Trophoblast cell (in vitro differentiated cells and primary cell): ENCODE data around the gene MEGF10.

Experiments
- DNase-seq, 2 donors: peaks; one replicate each; pipeline ENCODE4 v3.0.0-alpha.2; 2016
- H2AFZ ChIP-seq: 2 replicates; pipeline ENCODE4 v1.6.1; 2013; ENCODE audit warnings: low read length, moderate library complexity, mild to moderate bottlenecking; ENCODE audit not compliant: insufficient read depth, poor library complexity
- H2AK5ac ChIP-seq: 2 replicates; pipeline ENCODE4 v1.6.1; 2013; ENCODE audit warnings: mild to moderate bottlenecking, low read length
- H2BK120ac ChIP-seq: 2 replicates; pipeline ENCODE4 v1.6.1; 2013; ENCODE audit warnings: low read length, mild to moderate bottlenecking, moderate library complexity; ENCODE audit not compliant: insufficient read depth, poor library complexity
- H2BK12ac ChIP-seq: 2 replicates; pipeline ENCODE4 v1.6.1; 2013; ENCODE audit warnings: mild to moderate bottlenecking, low read length, moderate library complexity
- H2BK5ac ChIP-seq: 2 replicates; pipeline ENCODE4 v1.6.1; 2013; ENCODE audit warnings: low read length, low read depth, moderate library complexity, mild to moderate bottlenecking; ENCODE audit not compliant: poor library complexity
- H3K14ac ChIP-seq: 2 replicates; pipeline ENCODE4 v1.6.1; 2013; ENCODE audit warnings: mild to moderate bottlenecking, low read length
- H3K18ac ChIP-seq: 2 replicates; pipeline ENCODE4 v1.6.1; 2013; ENCODE audit warnings: mild to moderate bottlenecking, low read length
- H3K23ac ChIP-seq: 2 replicates; pipeline ENCODE4 v1.6.1; 2013; ENCODE audit warnings: low read length
- H3K27ac ChIP-seq: 2 replicates; pipeline ENCODE4 v1.5.1; 2013; ENCODE audit warnings: low read depth, mild to moderate bottlenecking, inconsistent platforms, low read length, moderate library complexity
- H3K27me3 ChIP-seq: 2 replicates; pipeline ENCODE4 v1.6.1; 2013; ENCODE audit warnings: inconsistent platforms, mild to moderate bottlenecking, low read length, moderate library complexity; ENCODE audit not compliant: insufficient read depth
- H3K36me3 ChIP-seq, 2 experiments: 1 replicate in 1 of 2; 2 replicates in 1 of 2; pipeline ENCODE4 v1.6.1; 2013; ENCODE audit warnings: low read length in 2 of 2, mild to moderate bottlenecking in 2 of 2, moderate library complexity in 1 of 2; ENCODE audit not compliant: insufficient read depth in 2 of 2, control insufficient read depth in 1 of 2
- H3K4ac ChIP-seq: 2 replicates; pipeline ENCODE4 v1.6.1; 2013; ENCODE audit warnings: low read depth, mild to moderate bottlenecking, low read length, moderate library complexity
- H3K4me1 ChIP-seq, 2 experiments: 1 replicate in 1 of 2; 2 replicates in 1 of 2; pipeline ENCODE4 v1.6.1; 2013; ENCODE audit warnings: low read length in 2 of 2, mild to moderate bottlenecking in 2 of 2, moderate library complexity in 1 of 2; ENCODE audit not compliant: insufficient read depth in 2 of 2, control insufficient read depth in 1 of 2
- H3K4me2 ChIP-seq: 2 replicates; pipeline ENCODE4 v1.6.1; 2013; ENCODE audit warnings: inconsistent platforms, mild to moderate bottlenecking, low read length, moderate library complexity
- H3K4me3 ChIP-seq: 2 replicates; pipeline ENCODE4 v1.5.1; 2013; ENCODE audit warnings: mild to moderate bottlenecking, low read depth, low read length, inconsistent platforms
- H3K79me1 ChIP-seq: one replicate; pipeline ENCODE4 v1.6.1; 2013; ENCODE audit warnings: low read length
- H3K79me2 ChIP-seq: 2 replicates; pipeline ENCODE4 v1.6.1; 2013; ENCODE audit warnings: low read length, mild to moderate bottlenecking; ENCODE audit not compliant: control insufficient read depth, insufficient read depth, poor library complexity
- H3K9ac ChIP-seq: 2 replicates; pipeline ENCODE4 v1.6.1; 2013; ENCODE audit warnings: mild to moderate bottlenecking, low read length
- H3K9me3 ChIP-seq: 2 replicates; pipeline ENCODE4 v1.6.1; 2013; ENCODE audit warnings: low read depth, mild to moderate bottlenecking, control low read depth, inconsistent platforms, low read length; ENCODE audit not compliant: insufficient read depth
- H4K12ac ChIP-seq: 2 replicates; pipeline ENCODE4 v1.6.1; 2013; ENCODE audit warnings: low read depth, mild to moderate bottlenecking, low read length, moderate library complexity
- H4K8ac ChIP-seq: 2 replicates; pipeline ENCODE4 v1.6.1; 2013; ENCODE audit warnings: low read depth, mild to moderate bottlenecking, low read length, moderate library complexity
- H4K91ac ChIP-seq: one replicate; pipeline ENCODE4 v1.6.1; 2013; ENCODE audit warnings: low read depth, mild to moderate bottlenecking, low read length, moderate library complexity
- WGBS: extraction: QIAGEN DNeasy Blood & Tissue Kit; methylation state at CpG from one replicate; pipeline ENCODE4 v1.1.7; 2013; ENCODE audit warnings: missing lambda C conversion rate; ENCODE audit not compliant: insufficient read length, insufficient coverage; ENCODE audit errors: extremely low coverage; 5-methylcytosine and 5-hydroxymethylcytosine counted together

The MEGF10 gene

GRCh38 chr5:127375124-127375523 is 84.5 kb downstream of the MEGF10 start:
- Histone ChIP-seq H3K14ac (no peak overlapping the region), H3K9ac (no peak overlapping the region), H4K12ac (no peak overlapping the region), H3K36me3 (no peaks in the 10 kb centered on the region), H3K27ac (no peak overlapping the region), H3K4me2 (no peak overlapping the region), H3K4me1 (no peaks in the 10 kb centered on the region), H2BK12ac (no peak overlapping the region), H3K23ac (no peak overlapping the region), H3K27me3 (no peaks in the 10 kb centered on the region), H3K4ac (no peak overlapping the region), H4K91ac (no peak overlapping the region), H2BK120ac (no peak overlapping the region), H2AK5ac (no peak overlapping the region), H2AFZ (no peak overlapping the region), H3K9me3 (no peaks in the 10 kb centered on the region), H3K79me2 (no peaks in the 10 kb centered on the region), H2BK5ac (no peak overlapping the region), H3K79me1 (no peaks in the 10 kb centered on the region), H3K4me3 (no peak overlapping the region), H4K8ac (no peak overlapping the region), H3K18ac (no peak overlapping the region)
- no peak for DNase-seq

DNA sequence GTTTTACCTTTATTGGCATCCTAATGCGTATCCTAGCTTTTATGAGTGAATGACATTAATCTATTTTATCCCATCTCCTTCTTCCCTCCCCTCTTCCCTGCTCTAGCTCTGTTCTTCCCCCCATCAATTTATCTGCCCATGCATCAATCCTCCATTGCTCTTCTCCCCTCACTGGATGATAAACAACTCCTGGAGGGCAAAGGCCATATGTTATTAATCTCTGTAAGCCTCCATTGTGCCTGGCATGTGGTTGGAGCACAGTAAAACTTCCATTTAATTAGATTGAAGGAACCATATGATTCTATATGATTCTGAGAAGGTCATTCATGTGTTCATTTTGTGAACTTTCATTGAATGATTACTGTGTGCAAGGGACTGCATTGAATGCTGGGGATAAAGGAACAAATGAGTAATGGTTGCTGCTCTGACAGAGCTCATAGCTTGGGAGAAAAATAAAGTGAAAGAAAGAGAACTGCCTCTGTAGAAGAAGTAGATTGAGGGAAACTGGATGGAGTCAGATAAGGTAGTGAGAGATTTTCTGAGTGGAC is 85.0 kb downstream of the MEGF10 start:
- DNase-seq = no peak
- H2BK120ac ChIP-seq = no peak overlapping the region
- no peak overlapping the region for H3K18ac ChIP-seq
- H4K91ac ChIP-seq = no peak overlapping the region
- no peaks in the 10 kb centered on the region for H3K27me3 ChIP-seq
- no peak overlapping the region for H4K8ac ChIP-seq
- no peak overlapping the region for H3K27ac ChIP-seq
- H3K14ac ChIP-seq = no peak overlapping the region
- no peak overlapping the region for H3K9ac ChIP-seq
- no peak overlapping the region for H2BK12ac ChIP-seq
- no peak overlapping the region for H3K23ac ChIP-seq
- no peaks in the 10 kb centered on the region for H3K4me1 ChIP-seq
- no peaks in the 10 kb centered on the region for H3K9me3 ChIP-seq
- H2AFZ ChIP-seq = no peak overlapping the region
- H2AK5ac ChIP-seq = no peak overlapping the region
- no peak overlapping the region for H3K4ac ChIP-seq
- no CpG with 5 or more reads among the region's 1 CpG for WGBS
- H3K4me3 ChIP-seq = no peak overlapping the region
- H3K36me3 ChIP-seq = no peaks in the 10 kb centered on the region
- H2BK5ac ChIP-seq = no peak overlapping the region
- no peak overlapping the region for H3K4me2 ChIP-seq
- no peaks in the 10 kb centered on the region for H3K79me2 ChIP-seq
- H4K12ac ChIP-seq = no peak overlapping the region
- H3K79me1 ChIP-seq = no peaks in the 10 kb centered on the region

DNA sequence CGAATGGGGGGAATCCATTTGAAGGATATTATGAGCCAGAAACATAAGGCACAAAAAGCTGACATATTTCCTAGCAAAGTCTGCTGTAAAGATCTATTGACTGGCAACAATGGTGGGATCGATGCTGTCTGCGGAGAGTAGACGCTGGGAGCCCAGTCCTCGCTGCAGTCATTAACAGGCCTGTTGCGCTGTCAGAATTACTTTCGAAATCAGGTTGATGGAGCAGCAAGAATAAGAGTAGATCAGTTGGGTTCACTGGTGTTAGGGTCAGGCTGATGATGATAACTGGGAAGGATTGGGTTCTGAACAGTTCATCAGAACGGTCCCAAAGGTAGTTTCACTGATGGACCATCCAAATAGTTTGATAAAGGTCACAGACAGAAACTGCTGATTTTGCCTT is 87.1 kb downstream of the MEGF10 start:
- Histone ChIP-seq H2BK5ac (no peak overlapping the region), H2BK120ac (no peak overlapping the region), H3K36me3 (no peaks in the 10 kb centered on the region), H3K79me1 (no peaks in the 10 kb centered on the region), H3K4me2 (no peak overlapping the region), H4K91ac (no peak overlapping the region), H3K14ac (no peak overlapping the region), H3K9me3 (no peaks in the 10 kb centered on the region), H3K18ac (no peak overlapping the region), H2BK12ac (no peak overlapping the region), H3K27ac (no peak overlapping the region), H3K23ac (no peak overlapping the region), H3K27me3 (no peaks in the 10 kb centered on the region), H4K12ac (no peak overlapping the region), H2AFZ (no peak overlapping the region), H3K4me3 (no peak overlapping the region), H4K8ac (no peak overlapping the region), H2AK5ac (no peak overlapping the region), H3K9ac (no peak overlapping the region), H3K79me2 (no peaks in the 10 kb centered on the region), H3K4me1 (no peaks in the 10 kb centered on the region), H3K4ac (no peak overlapping the region)
- no peak for DNase-seq
- WGBS = no CpG with 5 or more reads among the region's 8 CpGs

- H3K9me3 ChIP-seq = no peaks in the 10 kb centered on the region
- DNase-seq = no peak
- H2BK5ac ChIP-seq = no peak overlapping the region
- no peaks in the 10 kb centered on the region for H3K27me3 ChIP-seq
- no CpG with 5 or more reads among the region's 1 CpG for WGBS
- H3K4ac ChIP-seq = no peak overlapping the region
- no peak overlapping the region for H4K91ac ChIP-seq
- no peak overlapping the region for H2BK120ac ChIP-seq
- no peak overlapping the region for H4K12ac ChIP-seq
- H3K9ac ChIP-seq = no peak overlapping the region
- H3K14ac ChIP-seq = no peak overlapping the region
- no peaks in the 10 kb centered on the region for H3K79me1 ChIP-seq
- H3K36me3 ChIP-seq = no peaks in the 10 kb centered on the region
- no peak overlapping the region for H3K4me3 ChIP-seq
- H2AFZ ChIP-seq = no peak overlapping the region
- no peak overlapping the region for H4K8ac ChIP-seq
- H3K18ac ChIP-seq = no peak overlapping the region
- H2BK12ac ChIP-seq = no peak overlapping the region
- H2AK5ac ChIP-seq = no peak overlapping the region
- no peak overlapping the region for H3K4me2 ChIP-seq
- H3K23ac ChIP-seq = no peak overlapping the region
- H3K27ac ChIP-seq = no peak overlapping the region
- H3K79me2 ChIP-seq = no peaks in the 10 kb centered on the region
- no peaks in the 10 kb centered on the region for H3K4me1 ChIP-seq
These were observed 95.3 kb downstream of the MEGF10 start for GRCh38 chr5:127385936-127386335.
